Type B pancreatic cell (in vitro differentiated cells): ENCODE results near the gene TMEM129. TPM values are rescaled to one million over a fixed set of nuclear protein-coding genes. Genes with fewer than 3 reads are reported as not detected.

ENCODE experiments used
- DNase-seq: peaks from one replicate; pipeline ENCODE4 v3.0.0; 2021; ENCODE audit warnings: mixed read lengths; ENCODE audit not compliant: unreplicated experiment; ENCODE audit errors: extremely low spot score
- H3K27ac Mint-ChIP-seq: 2 replicates; pipeline ENCODE4 v1.8.0; 2021; ENCODE audit warnings: mild to moderate bottlenecking, mixed read lengths
- H3K27me3 Mint-ChIP-seq: 2 replicates; pipeline ENCODE4 v1.8.0; 2021; ENCODE audit warnings: mixed read lengths
- H3K36me3 Mint-ChIP-seq: 2 replicates; pipeline ENCODE4 v1.8.0; 2021; ENCODE audit warnings: mixed read lengths
- H3K4me1 Mint-ChIP-seq: one replicate; pipeline ENCODE4 v1.8.0; 2021; ENCODE audit warnings: mixed read lengths; ENCODE audit not compliant: unreplicated experiment
- H3K4me3 Mint-ChIP-seq: 2 replicates; pipeline ENCODE4 v1.8.0; 2021; ENCODE audit warnings: mild to moderate bottlenecking, mixed read lengths
- H3K9me3 Mint-ChIP-seq: 2 replicates; pipeline ENCODE4 v1.8.0; 2021; ENCODE audit warnings: mixed read lengths
- total RNA-seq: library from RNA; stranded (reverse); gene quantifications from 2 replicates; pipeline ENCODE4 v1.2.1, GENCODE V29; 2021; ENCODE audit warnings: low replicate concordance
- TF ChIP-seq, protein P1 (sequence below): fragments of 200-600 bp; sonication (generic); conservative IDR thresholded peaks from 2 replicates; pipeline ENCODE4 v1.5.0; 2021; ENCODE audit warnings: antibody characterized with exemption, mild to moderate bottlenecking

Gene TMEM129
- total RNA-seq, 1 donor from 2014 or later: 38.5 TPM

DNA sequence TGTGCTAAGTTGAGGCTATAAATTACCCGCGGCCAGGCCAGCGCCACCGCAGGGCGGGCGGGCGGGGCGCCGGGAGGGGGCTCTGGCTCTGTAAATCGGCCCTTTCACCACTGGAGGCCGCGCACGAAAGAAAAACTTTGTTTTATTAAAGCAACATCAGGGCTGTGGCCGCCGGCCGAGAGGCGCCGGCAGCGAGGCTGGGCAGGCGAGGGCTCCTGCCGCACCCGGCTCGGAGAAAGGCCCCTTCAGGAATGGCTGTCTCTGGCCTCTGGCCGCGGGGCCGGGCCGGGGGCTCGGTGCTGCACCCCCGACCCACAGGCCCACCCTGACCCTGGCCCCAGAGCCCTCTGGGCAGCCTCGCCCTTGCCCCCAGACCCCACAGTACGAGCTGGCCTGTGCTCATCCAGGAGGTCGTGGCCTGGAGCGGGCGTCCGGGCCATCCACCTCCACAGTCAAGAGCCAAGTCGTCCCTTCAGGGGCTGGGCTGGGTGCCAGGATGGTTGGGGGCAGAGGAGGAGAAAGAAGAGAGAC, 42.5 kb upstream of the TMEM129 start:
- no peaks in the 10 kb centered on the region for H3K9me3 Mint-ChIP-seq

DNA sequence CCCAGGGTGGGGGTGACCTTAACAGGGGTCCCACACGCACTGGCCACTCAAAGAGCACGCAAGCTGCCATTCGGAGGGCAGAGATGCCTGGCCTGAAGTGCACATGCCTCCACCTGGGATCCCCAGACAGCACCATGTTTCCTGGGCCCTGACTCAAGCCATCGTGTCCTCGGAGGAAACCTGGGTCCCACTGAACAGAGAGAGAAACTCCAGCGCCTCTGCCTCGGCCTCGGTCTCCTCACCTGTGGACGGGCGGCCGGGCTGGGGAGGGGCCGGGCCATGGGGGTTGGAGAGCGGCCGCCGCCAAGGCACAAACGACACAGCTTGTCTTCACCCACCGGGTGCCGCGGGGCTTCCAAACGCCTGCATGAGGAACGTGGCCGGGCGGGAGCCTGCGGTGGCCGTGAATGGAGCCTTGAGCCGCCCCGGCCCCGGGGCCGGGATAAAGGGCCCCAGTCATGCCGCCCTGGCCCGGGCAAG, 42.0 kb upstream of the TMEM129 start:
- no peaks in the 10 kb centered on the region for H3K9me3 Mint-ChIP-seq
- TF ChIP-seq, protein P1, sequence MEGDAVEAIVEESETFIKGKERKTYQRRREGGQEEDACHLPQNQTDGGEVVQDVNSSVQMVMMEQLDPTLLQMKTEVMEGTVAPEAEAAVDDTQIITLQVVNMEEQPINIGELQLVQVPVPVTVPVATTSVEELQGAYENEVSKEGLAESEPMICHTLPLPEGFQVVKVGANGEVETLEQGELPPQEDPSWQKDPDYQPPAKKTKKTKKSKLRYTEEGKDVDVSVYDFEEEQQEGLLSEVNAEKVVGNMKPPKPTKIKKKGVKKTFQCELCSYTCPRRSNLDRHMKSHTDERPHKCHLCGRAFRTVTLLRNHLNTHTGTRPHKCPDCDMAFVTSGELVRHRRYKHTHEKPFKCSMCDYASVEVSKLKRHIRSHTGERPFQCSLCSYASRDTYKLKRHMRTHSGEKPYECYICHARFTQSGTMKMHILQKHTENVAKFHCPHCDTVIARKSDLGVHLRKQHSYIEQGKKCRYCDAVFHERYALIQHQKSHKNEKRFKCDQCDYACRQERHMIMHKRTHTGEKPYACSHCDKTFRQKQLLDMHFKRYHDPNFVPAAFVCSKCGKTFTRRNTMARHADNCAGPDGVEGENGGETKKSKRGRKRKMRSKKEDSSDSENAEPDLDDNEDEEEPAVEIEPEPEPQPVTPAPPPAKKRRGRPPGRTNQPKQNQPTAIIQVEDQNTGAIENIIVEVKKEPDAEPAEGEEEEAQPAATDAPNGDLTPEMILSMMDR: no peak
- H3K4me3 Mint-ChIP-seq: no peak overlapping the region
- no peak overlapping the region for H3K27ac Mint-ChIP-seq
- H3K36me3 Mint-ChIP-seq: no peaks in the 10 kb centered on the region
- no peaks in the 10 kb centered on the region for H3K27me3 Mint-ChIP-seq
- no peaks in the 10 kb centered on the region for H3K4me1 Mint-ChIP-seq
- no peak for DNase-seq

More for the DNA sequence above, 42.5 kb upstream of the TMEM129 start:
- no peak for DNase-seq
- TF ChIP-seq, protein P1: no peak
- Mint-ChIP-seq H3K27ac (no peak overlapping the region), H3K36me3 (no peaks in the 10 kb centered on the region), H3K4me3 (no peak overlapping the region), H3K27me3 (no peaks in the 10 kb centered on the region), H3K4me1 (peaks cover 3% of the 10 kb centered on the region)

DNA sequence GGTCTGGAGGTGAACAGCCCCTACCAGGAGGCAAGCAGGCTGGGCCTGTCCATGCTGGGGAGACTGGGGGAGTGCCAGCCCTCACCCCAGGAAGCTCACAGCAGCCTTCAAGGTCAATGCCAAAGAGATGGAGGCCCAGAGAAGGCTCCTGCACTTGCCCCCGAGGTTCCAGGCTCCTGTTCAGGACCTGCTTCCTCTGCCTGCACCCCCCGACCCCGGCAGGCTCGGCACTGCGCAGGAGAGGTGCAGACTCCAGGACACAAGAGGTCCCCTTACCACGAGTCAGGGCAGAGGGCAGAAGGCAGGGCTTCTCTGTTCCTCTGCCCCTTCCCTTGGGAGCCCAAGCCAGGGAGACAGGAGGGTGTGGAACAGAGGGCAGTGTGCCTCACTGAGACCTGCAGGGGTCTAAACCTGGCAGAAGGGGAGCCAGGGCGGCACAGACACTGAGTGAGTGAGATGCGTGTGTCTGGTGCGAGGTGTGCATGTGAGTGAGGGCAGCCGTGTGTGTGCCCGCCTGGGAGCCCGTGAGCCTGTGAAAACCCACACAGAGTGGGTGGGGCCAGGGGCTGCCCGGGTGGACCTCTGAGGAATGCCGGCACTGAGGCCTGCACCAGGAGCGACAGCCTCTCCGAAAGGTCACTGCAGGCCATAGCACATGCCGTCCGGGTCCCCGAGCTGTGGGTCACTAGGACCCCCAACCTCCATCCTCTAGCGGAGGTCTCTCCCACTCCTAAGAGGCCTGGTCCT, 41.3 kb upstream of the TMEM129 start:
- H3K36me3 Mint-ChIP-seq: no peaks in the 10 kb centered on the region
- no peak for DNase-seq
- H3K4me3 Mint-ChIP-seq: no peak overlapping the region
- H3K4me1 Mint-ChIP-seq: no peaks in the 10 kb centered on the region
- no peaks in the 10 kb centered on the region for H3K9me3 Mint-ChIP-seq
- TF ChIP-seq, protein P1: no peak
- no peaks in the 10 kb centered on the region for H3K27me3 Mint-ChIP-seq
- no peak overlapping the region for H3K27ac Mint-ChIP-seq

DNA sequence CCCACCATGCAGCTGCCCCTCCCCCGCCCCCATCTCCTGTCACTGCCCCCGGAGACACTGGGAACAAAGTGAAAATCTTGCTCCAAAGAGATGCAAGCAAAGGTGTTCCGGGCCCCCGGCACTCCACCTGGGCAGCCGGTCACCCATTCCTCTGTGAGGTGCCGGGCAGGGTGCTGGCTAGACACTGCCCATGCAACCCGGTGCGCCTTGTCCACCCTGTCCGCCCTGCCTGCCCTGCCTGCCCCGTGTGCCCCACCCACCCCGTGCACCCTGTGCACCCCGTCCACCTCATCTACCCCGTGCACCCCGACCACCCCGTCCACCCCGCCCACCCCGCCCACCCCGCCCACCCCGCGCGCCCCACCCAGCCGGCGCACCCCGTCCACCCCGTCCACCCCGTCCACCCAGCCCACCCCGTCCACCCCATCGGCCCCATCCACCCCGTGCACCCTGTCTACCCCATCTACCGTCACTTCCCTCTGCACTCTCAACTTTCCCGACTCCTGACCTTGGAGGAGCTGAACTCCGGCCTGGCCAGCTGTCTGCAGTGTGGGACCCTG, 40.1 kb upstream of the TMEM129 start:
- no peaks in the 10 kb centered on the region for H3K27me3 Mint-ChIP-seq
- H3K36me3 Mint-ChIP-seq: no peaks in the 10 kb centered on the region
- no peaks in the 10 kb centered on the region for H3K9me3 Mint-ChIP-seq
- H3K4me3 Mint-ChIP-seq: no peak overlapping the region
- no peak for DNase-seq
- no peaks in the 10 kb centered on the region for H3K4me1 Mint-ChIP-seq
- TF ChIP-seq, protein P1: no peak
- no peak overlapping the region for H3K27ac Mint-ChIP-seq

DNA sequence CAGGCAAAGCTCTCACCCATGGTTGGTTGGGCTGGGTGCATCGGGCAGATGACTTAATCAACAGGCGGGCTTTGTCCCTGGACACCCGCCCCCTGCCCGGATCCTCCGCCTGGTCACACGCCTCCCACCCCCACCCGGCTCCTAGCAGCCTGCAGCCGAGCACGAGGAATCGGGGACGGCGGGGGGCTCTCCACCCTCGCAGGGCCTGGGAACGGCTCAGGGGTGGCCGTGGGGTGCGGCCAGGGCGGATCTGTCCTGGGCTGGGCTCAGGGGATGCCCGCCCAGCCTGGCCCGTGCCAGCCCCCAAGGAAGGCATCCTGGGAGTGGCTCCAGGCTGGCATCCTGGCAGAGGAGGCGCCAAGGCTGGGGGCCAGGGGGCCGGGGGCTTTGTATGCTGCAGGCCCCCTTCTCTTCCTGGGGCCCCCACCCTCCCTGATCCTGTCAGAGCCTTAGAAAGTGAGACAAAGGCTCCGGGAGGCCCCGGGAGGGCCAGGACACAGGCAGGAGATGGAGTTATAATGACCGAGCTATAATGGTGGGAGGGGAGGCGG, 39.5 kb upstream of the TMEM129 start:
- H3K27ac Mint-ChIP-seq: no peak overlapping the region
- no peak for DNase-seq
- no peaks in the 10 kb centered on the region for H3K4me1 Mint-ChIP-seq
- H3K27me3 Mint-ChIP-seq: no peaks in the 10 kb centered on the region
- H3K9me3 Mint-ChIP-seq: no peaks in the 10 kb centered on the region
- no peak overlapping the region for H3K4me3 Mint-ChIP-seq
- no peaks in the 10 kb centered on the region for H3K36me3 Mint-ChIP-seq
- TF ChIP-seq, protein P1: no peak
